Measurements from ENCODE around the gene FAM221A. TPM values are rescaled to one million over a fixed set of nuclear protein-coding genes. Genes with fewer than 3 reads are reported as not detected.

FAM221A gene
- total RNA-seq, 1 experiment from 2014 or later: 23.3 TPM

- TF ChIP-seq MYBL2 (CRISPR knock-in tag; IDR thresholded peaks at IDR 0.05): peak; percentile 80; the same call in 1 of the 2 replicates
- no peak for TF ChIP-seq RORB (CRISPR knock-in tag; IDR thresholded peaks at IDR 0.05)
- TF ChIP-seq USF2 (CRISPR knock-in tag; IDR thresholded peaks at IDR 0.05): peak; percentile 78
- no peak for TF ChIP-seq GABPB1 (CRISPR knock-in tag; IDR thresholded peaks at IDR 0.05)
- peak; percentile 98 for TF ChIP-seq MAX (CRISPR knock-in tag; IDR thresholded peaks at IDR 0.05)
- no peak for TF ChIP-seq ZNF416 (CRISPR knock-in tag; IDR thresholded peaks at IDR 0.05)
- TF ChIP-seq ZBTB21 (CRISPR knock-in tag; IDR thresholded peaks at IDR 0.05; ENCODE audit: borderline replicate concordance): peak; percentile 88
- TF ChIP-seq ATF1 (CRISPR knock-in tag; IDR thresholded peaks at IDR 0.05): peak; percentile 88
- peak; percentile 76 for TF ChIP-seq NR2C2 (CRISPR knock-in tag; IDR thresholded peaks at IDR 0.05)
- peak; percentile 76; the same call in 1 of the 2 replicates for TF ChIP-seq USF1 (CRISPR knock-in tag; IDR thresholded peaks at IDR 0.05)
- 0 out of 2 replicates have a peak, but pooled peaks have one; percentile 33 for TF ChIP-seq KAT7 (CRISPR knock-in tag; IDR thresholded peaks at IDR 0.05; ENCODE audit: borderline replicate concordance)
- TF ChIP-seq STAT6 (CRISPR knock-in tag; conservative IDR thresholded peaks at IDR 0.05; ENCODE audit: low read depth): no peak
- 0 out of 2 replicates have a peak, but pooled peaks have one; percentile 17 for TF ChIP-seq ATF3 (CRISPR knock-in tag; conservative IDR thresholded peaks at IDR 0.05)
- TF ChIP-seq OVOL2 (CRISPR knock-in tag; IDR thresholded peaks at IDR 0.05; ENCODE audit: borderline replicate concordance): no peak
- no peak for TF ChIP-seq GRHL2 (CRISPR knock-in tag; IDR thresholded peaks at IDR 0.05; ENCODE audit: insufficient replicate concordance, severe bottlenecking)
- TF ChIP-seq AR (CRISPR knock-in tag; IDR thresholded peaks at IDR 0.05): no peak
- TF ChIP-seq TP53 (CRISPR knock-in tag; IDR thresholded peaks at IDR 0.05): peak; percentile 98
- TF ChIP-seq ZNF532 (CRISPR knock-in tag; IDR thresholded peaks at IDR 0.05; ENCODE audit: borderline replicate concordance): no peak
- TF ChIP-seq TCF7 (CRISPR knock-in tag; IDR thresholded peaks at IDR 0.05; ENCODE audit: low read depth): peak; percentile 56; the same call in 1 of the 2 replicates
- no peak for TF ChIP-seq AFF4 (CRISPR knock-in tag; IDR thresholded peaks at IDR 0.05; ENCODE audit: borderline replicate concordance)
- no peak for TF ChIP-seq MLX (CRISPR knock-in tag; IDR thresholded peaks at IDR 0.05)
- TF ChIP-seq FOXJ3 (CRISPR knock-in tag; IDR thresholded peaks at IDR 0.05; ENCODE audit: borderline replicate concordance): no peak
Observed at GRCh38 chr7:23679898-23680413, at the start of gene FAM221A (continued).

Data from WTC11 (cell line).